ENCODE measurements around the gene PRKD1. TPM values are rescaled to one million over a fixed set of nuclear protein-coding genes. Genes with fewer than 3 reads are reported as not detected.
"Not testable (repeated sequence)": the region's sequence is repeated elsewhere in the genome, so short reads cannot be mapped to it uniquely, and the experiment has no call there.

PRKD1 gene
- total RNA-seq, 2 donors from 2014 or later: 0.82 to 3.6 TPM

DNA sequence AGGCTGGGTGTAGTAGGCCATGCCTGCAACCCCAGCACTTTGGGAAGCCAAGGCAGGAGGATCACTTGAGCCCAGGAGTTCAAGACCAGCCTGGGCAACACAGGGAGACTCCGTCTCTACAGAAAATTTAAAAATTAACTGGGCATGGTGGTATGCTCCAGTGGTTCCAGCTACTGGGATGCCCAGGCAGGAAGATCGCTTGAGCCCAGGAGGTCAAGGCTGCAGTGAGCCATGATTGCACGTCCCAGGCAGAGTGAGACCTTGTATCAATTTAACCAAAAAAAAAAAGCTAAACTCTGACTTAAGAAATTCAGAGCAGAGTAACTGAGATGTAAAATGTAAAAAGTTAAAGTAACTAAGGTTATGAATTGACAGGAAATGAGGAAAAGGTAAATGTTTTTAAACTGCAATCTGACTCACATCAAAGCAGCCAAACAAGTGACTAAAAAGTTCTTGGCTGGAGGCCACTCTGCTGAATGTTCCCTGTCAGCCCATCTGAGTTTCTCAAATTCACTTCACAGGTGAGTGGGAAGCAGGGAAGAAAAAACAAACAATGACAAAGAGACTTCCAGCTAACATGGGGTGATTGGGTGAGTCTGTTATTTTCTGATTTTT lies 21.3 kb downstream of the PRKD1 start:
- DNase-seq: no peak
- intact Hi-C loops (cut with DNase I, micrococcal nuclease): no loop called here

DNA sequence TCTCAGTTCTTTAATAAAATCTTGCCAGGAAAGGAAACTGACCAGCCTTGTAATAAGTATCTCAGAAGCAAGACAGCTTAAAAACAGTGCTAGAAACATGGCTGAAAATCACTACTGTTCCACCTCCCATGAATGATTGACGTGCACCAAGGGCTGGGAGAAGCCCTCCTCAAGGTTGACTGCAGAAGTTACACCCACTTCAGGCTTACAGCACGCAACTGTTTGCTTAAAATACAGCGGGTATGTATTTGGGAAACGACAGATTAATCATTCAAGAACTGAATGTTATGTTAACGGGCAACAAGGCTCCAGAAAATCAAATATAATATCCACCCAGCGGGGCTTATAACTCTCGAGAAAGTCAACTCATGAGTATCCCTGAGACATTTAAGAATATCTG lies 22.1 kb downstream of the PRKD1 start:
- ATAC-seq (no peak), DNase-seq (no peak)
- intact Hi-C loops (cut with DNase I, micrococcal nuclease): no loop called here

More for the DNA sequence above, 21.3 kb downstream of the PRKD1 start:
- peak; percentile 30 for ATAC-seq

DNA sequence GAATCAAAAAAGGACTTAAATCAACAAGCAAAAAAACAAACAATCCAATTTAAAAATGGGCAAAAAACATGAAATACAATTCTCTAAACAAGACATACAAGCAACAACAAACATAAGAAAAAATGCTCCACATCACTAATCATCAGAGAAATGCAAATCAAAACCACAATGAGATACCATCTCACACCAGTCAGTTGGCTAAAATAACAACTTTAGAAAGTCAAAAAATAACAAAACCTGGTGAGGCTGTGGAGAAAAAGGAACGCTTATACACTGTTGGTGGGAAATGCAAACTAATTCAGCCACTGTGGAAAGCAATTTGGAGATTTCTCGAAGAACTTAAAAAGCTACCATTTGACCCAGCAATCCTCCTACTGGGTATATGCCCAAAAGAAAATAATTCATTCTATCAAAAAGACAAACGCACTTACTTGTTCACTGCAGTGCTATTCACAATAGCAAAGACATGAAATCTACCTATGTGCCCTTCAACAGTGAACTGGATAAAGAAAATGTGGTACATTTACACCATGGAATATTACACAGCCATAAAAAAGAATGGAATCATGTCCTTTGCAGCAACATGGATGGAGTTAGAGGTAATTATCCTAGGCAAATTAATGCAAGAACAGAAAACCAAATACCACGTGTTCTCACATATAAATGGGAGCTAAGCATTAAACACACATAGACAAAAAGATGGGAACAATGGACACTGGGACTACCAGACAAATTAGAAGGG lies 26.9 kb downstream of the PRKD1 start:
- intact Hi-C loops (cut with DNase I, micrococcal nuclease): no loop called here
- ATAC-seq (no peak), DNase-seq (no peak)

DNA sequence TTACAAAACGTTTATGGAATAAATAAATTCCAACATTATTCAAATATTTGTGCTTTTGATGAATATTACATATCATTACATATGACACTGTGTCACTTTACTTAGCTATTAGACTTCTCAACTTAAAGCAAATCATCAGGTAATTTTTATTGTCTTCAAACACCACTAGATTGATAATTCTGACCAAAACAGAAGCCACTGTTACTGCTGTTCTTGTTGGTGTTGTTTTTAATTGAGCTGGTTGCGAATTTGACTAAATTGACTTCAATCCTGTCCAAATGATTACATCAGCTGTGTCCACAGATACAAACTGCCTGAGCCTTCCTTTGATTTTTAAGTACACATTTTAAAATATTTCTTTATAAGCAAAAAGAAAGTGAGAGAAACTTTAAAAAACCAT lies 29.2 kb downstream of the PRKD1 start:
- DNase-seq: no peak
- intact Hi-C loops (cut with DNase I, micrococcal nuclease): no loop called here
- ATAC-seq: no peak

DNA sequence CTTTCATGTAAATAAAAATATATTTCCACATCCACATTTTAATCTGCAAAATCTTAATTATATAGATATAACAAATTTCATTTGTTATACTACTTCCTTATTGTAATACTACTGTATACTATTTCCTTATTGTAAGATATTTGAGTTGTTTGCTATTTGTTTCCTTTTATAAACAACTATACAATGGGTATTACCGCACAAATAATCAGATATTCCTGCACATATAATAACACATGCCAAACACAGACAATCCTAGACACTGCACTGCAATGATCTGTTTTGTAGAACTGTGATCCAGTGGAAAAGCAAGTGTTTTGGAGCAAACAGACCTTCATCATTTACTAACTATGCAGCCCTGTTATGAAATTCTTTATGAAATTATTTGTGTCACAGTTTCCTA lies 30.5 kb downstream of the PRKD1 start:
- no peak for DNase-seq
- ATAC-seq: no peak
- intact Hi-C loops (cut with DNase I, micrococcal nuclease): no loop called here

DNA sequence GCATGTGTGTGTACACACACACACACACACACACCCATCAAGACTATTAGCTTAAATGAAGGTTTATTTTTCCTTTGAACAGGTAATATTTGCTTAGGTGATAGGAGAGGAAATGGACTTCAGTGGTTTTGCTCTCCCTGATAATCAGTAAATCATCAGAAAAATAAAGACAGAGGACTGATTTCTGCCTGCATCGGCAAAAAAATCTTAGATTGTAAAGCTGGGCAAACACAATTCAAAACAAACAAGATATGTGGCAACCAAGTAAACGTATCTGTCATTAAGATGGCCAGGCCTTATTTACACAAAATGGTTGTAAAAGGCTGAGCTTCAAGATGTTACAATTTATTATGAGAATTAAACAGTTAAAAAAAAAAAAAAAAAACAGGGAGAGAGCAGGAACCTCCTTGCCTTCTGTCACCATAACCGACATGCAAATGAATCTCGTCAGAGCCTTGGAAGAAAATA lies 31.3 kb downstream of the PRKD1 start:
- ATAC-seq (peak; percentile 70), DNase-seq (no peak)
- intact Hi-C loops (cut with DNase I, micrococcal nuclease): no loop called here

DNA sequence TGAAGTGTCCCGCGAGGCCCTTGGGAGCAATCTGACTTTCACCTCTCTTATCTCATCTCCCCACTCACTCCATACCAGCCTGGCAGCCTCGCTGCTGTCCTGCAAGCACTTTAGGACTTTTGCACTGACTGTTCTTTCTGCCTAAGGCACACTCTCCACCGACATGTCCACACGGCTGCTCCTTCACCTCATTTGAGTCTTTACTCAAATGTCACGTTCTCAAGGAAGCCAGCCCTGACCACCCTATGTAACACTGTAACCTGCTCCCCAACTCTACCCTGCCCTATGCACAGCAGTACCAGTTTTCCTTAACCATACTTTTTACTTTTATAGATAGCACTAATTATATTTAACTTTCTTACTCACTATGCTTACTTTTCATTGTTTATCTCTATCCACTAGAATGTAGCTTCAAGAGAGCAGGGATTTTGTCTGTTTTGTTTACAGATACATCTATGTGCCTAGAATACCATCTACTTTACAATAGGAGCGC lies 32.0 kb downstream of the PRKD1 start:
- intact Hi-C loops (cut with DNase I, micrococcal nuclease): no loop called here
- DNase-seq (no peak), ATAC-seq (peak; percentile 33)

DNA sequence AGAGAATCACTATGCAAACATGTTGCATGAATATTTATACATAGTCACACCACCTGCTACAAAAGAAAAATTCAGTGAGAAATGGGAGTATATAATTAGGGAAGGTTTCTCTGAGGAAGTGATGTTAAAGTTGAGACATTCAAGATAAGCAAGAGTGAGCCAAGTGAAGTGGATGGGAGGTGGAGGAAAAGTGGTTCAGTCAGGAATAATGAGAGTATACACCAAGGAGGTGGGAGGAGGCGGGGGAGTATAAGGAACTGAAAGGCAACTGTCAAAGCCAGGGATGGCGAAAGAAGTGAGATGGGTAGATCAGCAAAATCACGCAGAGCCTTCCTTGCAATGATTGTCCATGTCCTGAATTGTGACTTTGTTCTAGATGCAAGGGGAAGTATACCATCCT lies 33.7 kb downstream of the PRKD1 start:
- no peak for ATAC-seq
- DNase-seq: no peak
- intact Hi-C loops (cut with DNase I, micrococcal nuclease): no loop called here

DNA sequence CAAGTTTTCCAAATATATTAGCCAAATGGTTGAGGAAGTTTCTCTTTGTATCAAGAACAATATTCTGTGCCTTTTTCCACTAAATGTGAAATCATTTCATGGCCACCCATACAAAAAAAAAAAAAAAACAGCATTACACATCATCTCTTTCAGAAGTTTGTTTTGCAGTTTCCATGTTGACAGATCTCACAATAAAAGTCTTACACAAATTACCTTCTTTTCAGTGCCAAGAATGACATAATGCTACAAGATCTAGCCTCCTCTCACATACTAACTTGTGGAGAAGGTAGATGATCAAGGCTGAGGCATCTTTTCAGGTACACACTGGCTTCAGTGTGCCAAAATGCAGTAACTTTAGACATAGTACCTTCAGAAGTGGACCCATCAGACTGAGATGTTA lies 35.3 kb downstream of the PRKD1 start:
- intact Hi-C loops (cut with DNase I, micrococcal nuclease): no loop called here
- ATAC-seq (peak; percentile 34), DNase-seq (no peak)

DNA sequence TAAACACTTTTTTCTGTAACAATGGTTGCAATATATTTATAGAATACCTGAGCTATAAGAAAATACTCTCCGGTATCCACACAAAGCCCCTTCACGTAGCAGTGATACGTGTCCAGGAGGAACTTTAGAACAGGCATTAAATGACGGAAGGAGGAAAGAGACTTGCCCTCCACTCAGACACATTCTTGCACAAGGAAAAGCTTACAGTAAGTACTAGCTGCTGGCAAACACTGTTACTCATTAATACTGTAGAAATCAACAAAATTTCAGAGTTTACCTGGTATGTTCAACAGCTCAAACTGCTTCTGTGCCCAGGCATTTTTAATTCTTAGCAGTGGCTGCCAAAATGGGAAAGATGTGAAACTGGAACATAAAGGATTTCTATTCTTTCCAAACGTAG lies 41.7 kb downstream of the PRKD1 start:
- no peak for ATAC-seq

DNA sequence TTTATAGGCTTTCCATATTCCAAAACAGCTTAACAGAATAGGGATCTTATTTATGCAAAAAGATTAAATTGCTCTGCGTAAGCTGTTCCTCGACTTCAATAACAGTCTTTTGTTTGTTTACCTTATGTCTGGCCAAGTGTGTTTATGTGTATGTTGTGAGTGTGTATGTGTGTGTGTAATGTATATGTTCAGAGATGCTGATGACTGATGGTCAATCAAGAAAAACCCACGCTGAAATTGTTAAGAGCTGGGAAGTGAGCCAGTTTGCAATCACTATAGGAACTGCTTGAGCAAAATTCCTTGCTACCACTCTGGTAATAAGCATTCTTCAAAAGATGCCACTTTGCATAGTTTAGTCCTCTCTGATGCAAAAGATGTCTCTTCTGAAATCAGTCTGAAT lies 59.6 kb downstream of the PRKD1 start:
- intact Hi-C loops (cut with DNase I, micrococcal nuclease): no loop called here
- ATAC-seq (no peak), DNase-seq (no peak)

More for the DNA sequence above, 41.7 kb downstream of the PRKD1 start:
- intact Hi-C loops (cut with DNase I, micrococcal nuclease): no loop called here
- DNase-seq: no peak

DNA sequence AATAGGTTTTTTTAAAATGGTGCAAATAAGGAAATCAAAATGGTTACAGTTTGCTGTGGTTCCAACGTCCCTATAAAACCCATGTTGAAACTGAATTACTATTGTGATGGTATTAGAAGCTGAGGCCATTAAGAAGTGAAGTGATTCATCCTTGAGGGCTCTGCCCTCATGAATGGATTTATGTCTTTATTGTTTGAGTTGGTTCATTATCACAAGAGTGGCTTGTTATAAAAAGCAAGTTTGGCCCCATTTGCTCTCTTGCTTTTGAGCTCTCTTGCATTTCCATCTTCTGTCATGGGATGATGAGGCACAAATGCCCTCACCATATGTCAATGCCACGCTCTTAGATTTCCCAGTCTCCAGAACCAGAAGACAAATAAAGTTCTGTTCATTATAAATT lies 62.3 kb downstream of the PRKD1 start:
- intact Hi-C loops (cut with DNase I, micrococcal nuclease): no loop called here
- DNase-seq: no peak
- ATAC-seq: no peak

DNA sequence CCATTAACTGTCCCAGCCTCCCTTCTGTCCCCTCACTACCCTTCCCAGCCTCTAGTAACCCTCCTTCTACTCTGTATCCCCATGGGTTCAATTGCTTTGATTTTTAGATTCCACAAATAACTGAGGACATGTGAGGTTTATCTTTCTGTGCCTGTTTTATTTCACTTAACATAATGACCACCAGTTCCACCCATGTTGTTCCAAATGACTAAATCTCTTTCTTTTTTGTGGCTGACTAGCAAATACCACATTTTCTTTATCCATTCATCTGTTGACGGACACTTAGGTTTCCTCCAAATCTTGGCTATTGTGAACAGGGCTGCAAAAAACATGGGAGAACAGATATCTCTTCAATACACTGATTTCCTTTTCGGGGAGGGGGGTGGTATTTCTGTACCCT lies 65.7 kb downstream of the PRKD1 start:
- ATAC-seq: no peak
- DNase-seq: no peak
- intact Hi-C loops (cut with DNase I, micrococcal nuclease): no loop called here

DNA sequence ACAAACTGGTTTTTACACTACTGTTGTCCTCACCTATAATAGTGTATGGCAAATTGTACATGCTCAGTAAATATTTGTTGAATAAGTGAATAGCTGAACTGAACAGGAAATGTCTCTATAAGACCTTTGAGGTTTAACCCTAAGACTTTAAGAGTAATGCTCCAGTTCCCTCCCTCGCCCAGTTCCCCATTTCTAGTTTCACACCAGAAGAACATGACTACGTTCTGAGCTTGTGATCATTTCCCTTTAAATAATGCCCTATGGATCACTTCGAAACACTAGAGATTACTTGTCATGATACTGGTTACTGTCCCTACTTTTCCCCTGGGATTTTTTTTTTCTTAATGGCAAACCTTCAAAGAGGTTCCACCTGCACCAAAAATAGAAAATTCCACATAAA lies 69.3 kb downstream of the PRKD1 start:
- intact Hi-C loops (cut with DNase I, micrococcal nuclease): no loop called here
- DNase-seq (no peak), ATAC-seq (no peak)

DNA sequence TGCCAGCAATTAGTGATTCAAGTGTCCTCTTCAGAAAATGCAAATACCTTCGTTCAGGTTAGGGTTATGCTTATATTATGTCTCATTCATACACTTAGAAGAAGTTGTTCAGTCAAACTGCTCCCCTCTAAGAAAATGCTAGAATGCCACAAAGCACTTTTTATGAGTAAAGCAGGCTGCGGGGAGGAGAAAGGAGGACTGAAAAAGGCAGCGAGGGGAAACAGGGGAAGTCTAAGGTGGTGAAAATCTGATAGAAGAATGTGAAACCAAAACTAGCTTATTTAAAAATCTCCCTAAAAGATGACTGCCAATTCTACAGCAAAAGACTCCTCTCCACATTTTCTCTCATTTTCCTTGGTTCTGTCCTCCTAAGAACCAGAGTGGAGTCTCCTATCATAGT lies 70.1 kb downstream of the PRKD1 start:
- ATAC-seq: no peak
- intact Hi-C loops (cut with DNase I, micrococcal nuclease): no loop called here
- DNase-seq: no peak

DNA sequence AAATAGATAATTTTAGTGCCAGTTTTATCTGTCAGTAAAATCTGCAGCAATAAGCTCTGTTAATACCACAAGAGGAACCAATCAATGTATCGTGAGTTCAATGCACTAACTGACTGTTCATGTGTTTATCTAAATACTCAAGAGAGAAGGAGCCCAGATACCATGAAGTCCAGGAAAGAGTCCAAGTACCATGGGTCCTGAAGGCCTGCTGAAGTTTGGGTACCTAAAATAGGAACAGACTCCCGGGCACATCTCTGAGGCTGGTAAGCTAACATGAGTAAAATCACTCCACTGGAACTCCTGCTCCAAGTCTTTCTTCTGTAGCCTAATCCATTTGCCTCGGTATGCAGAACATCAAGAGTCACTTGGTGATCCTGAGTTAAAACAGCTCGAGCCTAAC lies 71.1 kb downstream of the PRKD1 start:
- intact Hi-C loops (cut with DNase I, micrococcal nuclease): no loop called here
- ATAC-seq: no peak
- no peak for DNase-seq

DNA sequence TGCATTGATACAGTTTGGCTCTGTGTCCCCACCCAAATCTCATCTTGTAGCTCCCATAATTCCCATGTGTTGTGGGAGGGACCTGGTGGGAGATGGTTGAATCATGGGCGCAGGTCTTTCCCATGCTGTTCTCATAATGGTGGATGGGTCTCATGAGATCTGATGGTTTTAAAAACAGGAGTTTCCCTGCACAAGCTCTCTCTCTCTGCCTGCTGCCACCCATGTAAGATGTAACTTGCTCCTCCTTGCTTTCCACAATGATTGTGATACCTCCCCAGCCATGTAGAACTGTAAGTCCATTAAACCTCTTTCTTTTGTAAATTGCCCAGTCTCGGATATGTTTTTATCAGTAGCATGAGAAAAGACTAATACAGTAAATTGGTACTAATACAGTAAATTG lies 74.0 kb downstream of the PRKD1 start:
- intact Hi-C loops (cut with DNase I, micrococcal nuclease); ATAC-seq: not testable (repeated sequence)

DNA sequence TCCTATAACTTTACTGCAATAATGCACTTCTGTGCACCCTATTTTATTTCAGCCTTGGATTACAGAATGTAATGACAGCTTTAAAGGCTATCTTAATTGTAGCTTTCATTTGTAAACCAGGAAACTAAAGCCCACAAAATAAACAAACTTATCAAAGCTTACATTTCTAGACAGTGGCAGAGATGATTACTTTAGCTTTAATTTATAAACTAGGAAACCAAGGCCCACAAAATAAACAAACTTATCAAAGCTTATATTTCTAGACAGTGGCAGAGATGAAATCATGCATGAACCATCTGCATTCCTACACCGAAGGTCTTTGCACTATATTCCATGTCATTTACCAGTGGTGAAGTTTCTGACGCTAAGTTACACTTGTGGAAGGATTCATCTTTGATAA lies 74.4 kb downstream of the PRKD1 start:
- no peak for DNase-seq
- ATAC-seq: peak; percentile 40
- intact Hi-C loops (cut with DNase I, micrococcal nuclease): no loop called here

More for the DNA sequence above, 74.0 kb downstream of the PRKD1 start:
- DNase-seq: not testable (repeated sequence)

DNA sequence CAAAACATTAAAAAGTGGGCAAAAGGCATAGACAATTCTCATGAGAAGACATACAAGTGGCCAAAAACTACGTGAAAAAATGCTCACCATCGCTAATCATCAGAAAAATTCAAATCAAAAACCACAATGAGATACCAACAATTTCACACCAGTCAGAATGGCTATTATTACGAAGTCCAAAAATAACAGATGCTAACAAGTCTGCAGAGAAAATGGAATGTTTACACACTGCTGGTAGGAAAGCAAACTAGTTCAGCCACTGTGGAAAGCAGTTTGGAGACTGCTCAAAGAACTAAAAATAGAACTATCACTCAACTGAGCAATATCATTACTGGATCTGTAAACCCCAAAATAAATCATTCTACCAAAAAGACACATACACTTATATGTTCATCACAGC lies 76.2 kb downstream of the PRKD1 start:
- DNase-seq (no peak), ATAC-seq (no peak)
- intact Hi-C loops (cut with DNase I, micrococcal nuclease): no loop called here

DNA sequence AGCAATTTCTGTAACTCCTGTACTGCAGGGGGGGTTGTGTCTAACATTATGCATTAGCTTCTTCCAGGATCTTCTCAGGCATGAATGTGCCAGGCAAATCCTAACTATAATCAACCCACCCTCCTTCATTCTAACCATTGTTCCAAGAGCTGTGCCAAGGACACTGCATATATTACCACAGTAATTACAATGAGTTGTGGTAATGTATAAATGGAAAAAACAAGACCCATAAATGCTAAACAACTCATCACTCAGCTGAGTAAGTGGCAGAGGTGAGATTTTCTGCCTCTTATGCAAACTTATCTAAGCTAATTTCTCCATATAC lies 80.6 kb downstream of the PRKD1 start:
- ATAC-seq (no peak), DNase-seq (no peak)
- intact Hi-C loops (cut with DNase I, micrococcal nuclease): no loop called here

All from left colon (tissue), 2 donors.